Neural crest cell (in vitro differentiated cells): Measurements from ENCODE around the gene POMGNT1. TPM values are rescaled to one million over a fixed set of nuclear protein-coding genes. Genes with fewer than 3 reads are reported as not detected.

Experiments
- DNase-seq: peaks from one replicate; pipeline ENCODE4 v3.0.0; 2021; ENCODE audit warnings: low read depth, mixed read lengths, low spot score
- H3K27ac Mint-ChIP-seq: one replicate; pipeline ENCODE4 v1.8.0; 2021; ENCODE audit warnings: mild to moderate bottlenecking, mixed read lengths; ENCODE audit not compliant: unreplicated experiment
- H3K27me3 Mint-ChIP-seq: 2 replicates; pipeline ENCODE4 v1.8.0; 2021; ENCODE audit warnings: low read depth, mild to moderate bottlenecking, mixed read lengths
- H3K36me3 Mint-ChIP-seq: 2 replicates; pipeline ENCODE4 v1.8.0; 2021; ENCODE audit warnings: low read depth, mild to moderate bottlenecking, mixed read lengths
- H3K4me1 Mint-ChIP-seq: 2 replicates; pipeline ENCODE4 v1.8.0; 2021; ENCODE audit warnings: mixed read lengths
- H3K4me3 Mint-ChIP-seq: one replicate; pipeline ENCODE4 v1.8.0; 2021; ENCODE audit warnings: mild to moderate bottlenecking, mixed read lengths
- H3K9me3 Mint-ChIP-seq: 2 replicates; pipeline ENCODE4 v1.8.0; 2021; ENCODE audit warnings: mixed read lengths
- total RNA-seq: library from RNA; stranded (reverse); gene quantifications from 2 replicates; pipeline ENCODE4 v1.2.1, GENCODE V29; 2021
- TF ChIP-seq, protein P1 (sequence below): fragments of 200-600 bp; sonication (generic); conservative IDR thresholded peaks from 2 replicates; pipeline ENCODE4 v1.5.0; 2021; ENCODE audit warnings: antibody characterized with exemption, mild to moderate bottlenecking

POMGNT1 gene
- total RNA-seq, 1 donor from 2014 or later = 86.7 TPM

DNA sequence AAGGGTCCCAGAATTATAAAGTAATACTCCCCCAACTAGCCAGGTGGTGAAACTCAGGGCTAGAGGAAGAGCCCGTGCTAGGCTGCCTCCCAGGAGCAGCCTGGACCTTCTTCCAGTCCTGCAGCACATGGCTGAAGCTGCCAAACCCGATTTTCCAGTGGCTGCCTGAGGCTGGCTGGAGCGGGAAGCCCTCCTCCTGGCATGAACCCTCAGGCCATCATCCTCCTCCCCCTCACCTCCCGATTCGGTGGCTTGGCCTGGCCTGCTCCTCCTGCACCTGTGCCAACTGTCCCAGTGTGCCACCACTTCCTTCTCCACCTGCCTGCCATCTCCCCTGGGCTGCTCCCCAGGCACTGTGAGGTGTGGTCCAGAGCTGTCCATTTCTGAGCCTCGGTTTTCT, 26.4 kb downstream of the POMGNT1 start:
- no peaks in the 10 kb centered on the region for H3K9me3 Mint-ChIP-seq
- peaks cover 3% of the 10 kb centered on the region for H3K4me1 Mint-ChIP-seq
- peaks cover 4% of the 10 kb centered on the region for H3K27me3 Mint-ChIP-seq
- H3K4me3 Mint-ChIP-seq = no peak overlapping the region
- no peaks in the 10 kb centered on the region for H3K36me3 Mint-ChIP-seq
- TF ChIP-seq, protein P1, sequence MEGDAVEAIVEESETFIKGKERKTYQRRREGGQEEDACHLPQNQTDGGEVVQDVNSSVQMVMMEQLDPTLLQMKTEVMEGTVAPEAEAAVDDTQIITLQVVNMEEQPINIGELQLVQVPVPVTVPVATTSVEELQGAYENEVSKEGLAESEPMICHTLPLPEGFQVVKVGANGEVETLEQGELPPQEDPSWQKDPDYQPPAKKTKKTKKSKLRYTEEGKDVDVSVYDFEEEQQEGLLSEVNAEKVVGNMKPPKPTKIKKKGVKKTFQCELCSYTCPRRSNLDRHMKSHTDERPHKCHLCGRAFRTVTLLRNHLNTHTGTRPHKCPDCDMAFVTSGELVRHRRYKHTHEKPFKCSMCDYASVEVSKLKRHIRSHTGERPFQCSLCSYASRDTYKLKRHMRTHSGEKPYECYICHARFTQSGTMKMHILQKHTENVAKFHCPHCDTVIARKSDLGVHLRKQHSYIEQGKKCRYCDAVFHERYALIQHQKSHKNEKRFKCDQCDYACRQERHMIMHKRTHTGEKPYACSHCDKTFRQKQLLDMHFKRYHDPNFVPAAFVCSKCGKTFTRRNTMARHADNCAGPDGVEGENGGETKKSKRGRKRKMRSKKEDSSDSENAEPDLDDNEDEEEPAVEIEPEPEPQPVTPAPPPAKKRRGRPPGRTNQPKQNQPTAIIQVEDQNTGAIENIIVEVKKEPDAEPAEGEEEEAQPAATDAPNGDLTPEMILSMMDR = no peak
- peak overlapping the region; percentile 13 for H3K27ac Mint-ChIP-seq
- no peak for DNase-seq

DNA sequence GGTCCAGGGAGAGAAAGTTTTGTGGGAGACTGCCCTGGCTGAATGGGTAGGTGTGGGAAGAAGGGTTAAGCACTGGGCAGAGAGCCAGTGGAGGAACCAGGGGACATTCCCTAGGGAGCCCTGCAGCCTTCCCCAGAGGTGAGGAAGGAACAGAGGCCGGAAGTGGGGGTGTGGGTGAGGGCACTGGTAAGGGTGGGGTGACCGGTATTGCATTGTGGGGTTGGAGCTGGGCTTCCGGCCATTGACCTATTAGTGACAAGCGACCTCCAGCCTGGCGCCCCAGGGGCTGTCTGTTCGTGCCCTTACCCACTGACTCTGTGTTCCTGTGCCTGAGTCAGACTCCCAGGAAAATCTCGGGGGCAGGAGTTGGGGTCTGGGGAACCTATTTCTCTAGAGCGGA, 26.9 kb downstream of the POMGNT1 start:
- Mint-ChIP-seq H3K36me3 (no peaks in the 10 kb centered on the region), H3K4me3 (no peak overlapping the region), H3K9me3 (no peaks in the 10 kb centered on the region), H3K4me1 (no peaks in the 10 kb centered on the region), H3K27ac (no peak overlapping the region), H3K27me3 (peaks cover 4% of the 10 kb centered on the region)
- TF ChIP-seq, protein P1 = no peak
- no peak for DNase-seq

DNA sequence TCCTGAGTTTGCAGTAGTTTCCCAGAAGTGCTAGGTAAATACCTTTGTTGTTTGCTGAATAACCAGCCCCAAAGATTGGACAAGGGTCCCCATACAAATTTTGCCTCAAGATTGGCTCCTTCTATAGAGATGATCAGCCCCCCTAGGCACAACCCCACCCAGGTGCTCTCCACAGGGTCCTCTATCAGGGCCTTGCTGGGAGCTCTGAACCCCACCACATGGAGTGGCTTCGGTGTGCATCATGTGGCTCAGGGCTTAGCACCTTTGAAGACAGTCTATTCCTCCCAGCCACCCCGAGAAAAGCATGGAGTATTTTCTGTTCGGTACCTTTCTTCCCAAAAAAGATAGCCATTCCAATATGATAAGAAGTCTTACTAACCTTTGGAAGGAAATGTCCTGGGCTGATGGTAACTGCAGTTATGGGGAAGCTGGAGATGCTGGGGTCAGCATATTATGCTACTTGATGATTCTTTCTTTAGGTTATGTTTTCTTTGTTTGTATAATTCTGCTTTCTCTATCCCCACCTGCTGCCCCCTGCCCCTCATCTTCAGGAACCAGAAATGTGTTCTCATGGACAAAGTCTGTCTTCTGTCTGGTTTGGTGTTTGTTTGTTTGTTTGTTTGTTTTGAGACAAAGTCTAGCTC, 28.3 kb downstream of the POMGNT1 start:
- Mint-ChIP-seq H3K4me3 (no peak overlapping the region), H3K27me3 (peaks cover 4% of the 10 kb centered on the region), H3K36me3 (no peaks in the 10 kb centered on the region), H3K4me1 (no peaks in the 10 kb centered on the region), H3K27ac (no peak overlapping the region), H3K9me3 (no peaks in the 10 kb centered on the region)
- TF ChIP-seq, protein P1 = no peak
- no peak for DNase-seq

DNA sequence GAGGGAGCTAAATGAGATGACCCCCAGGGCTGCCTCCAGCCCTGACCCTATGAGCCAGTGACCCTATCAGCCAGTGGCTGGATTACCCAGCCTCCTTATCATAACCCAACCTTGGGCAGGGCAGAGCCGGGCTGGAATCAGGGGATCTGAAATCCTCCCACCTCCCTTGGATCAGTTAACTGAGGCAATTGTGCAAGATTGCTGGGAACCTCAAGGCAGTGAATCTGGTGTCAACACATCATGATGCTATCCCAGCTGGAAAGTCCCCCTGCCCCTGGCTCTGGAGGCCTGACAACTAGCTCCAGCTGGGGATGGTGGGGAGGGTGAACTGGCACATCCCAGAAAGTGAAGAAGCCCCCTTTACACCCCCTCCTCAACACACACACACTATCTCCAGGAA, 29.8 kb downstream of the POMGNT1 start:
- Mint-ChIP-seq H3K27me3 (peaks cover 4% of the 10 kb centered on the region), H3K27ac (no peak overlapping the region), H3K9me3 (no peaks in the 10 kb centered on the region), H3K4me1 (no peaks in the 10 kb centered on the region), H3K4me3 (no peak overlapping the region), H3K36me3 (no peaks in the 10 kb centered on the region)
- TF ChIP-seq, protein P1 = no peak
- no peak for DNase-seq

DNA sequence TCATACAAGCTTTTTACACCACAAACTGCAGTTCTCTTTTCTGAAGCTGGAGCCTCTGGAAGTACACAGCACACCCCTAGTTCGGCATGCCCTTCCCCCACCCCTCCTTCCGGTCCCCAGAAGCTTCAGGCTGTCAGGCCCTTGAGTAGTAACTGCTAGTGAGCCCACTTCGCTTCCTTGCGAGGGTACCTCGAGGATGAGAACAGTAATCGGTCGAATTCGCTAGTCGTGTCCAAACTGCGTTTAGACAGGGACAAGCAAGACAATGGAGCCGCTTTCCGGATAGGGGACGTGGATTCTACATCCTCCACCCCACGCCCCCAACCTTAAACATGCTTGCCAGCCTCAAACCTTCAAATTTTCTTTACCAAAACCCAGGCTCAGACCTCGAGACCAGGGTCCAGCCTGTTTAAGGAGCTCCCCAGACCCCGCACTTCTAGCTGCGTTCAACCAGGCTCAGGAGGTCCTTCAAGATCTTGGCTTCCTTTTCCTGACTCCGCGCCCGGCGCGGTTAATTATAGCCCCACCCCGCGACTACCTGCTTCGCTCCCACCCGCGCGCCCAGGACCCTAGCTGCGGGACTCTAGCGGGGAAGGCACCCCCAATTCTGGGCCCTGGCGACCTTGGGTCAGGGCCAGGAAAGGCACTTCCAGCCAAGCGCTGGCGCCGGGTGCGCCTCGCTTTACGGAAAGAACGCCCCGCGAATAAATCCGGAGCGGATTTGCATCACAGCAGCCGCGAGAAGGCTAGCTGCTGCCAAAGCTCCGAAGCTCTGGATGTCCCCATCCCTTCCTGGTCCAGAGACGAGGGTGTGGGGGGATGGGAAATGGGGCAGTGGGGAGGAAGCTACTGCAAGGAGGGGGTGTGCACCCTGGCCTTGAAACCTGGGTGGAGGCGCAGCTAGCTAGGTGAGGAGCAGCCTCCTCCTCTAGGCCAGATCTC, 31.4 kb downstream of the POMGNT1 start:
- no peaks in the 10 kb centered on the region for H3K36me3 Mint-ChIP-seq
- H3K27me3 Mint-ChIP-seq = peaks cover 4% of the 10 kb centered on the region
- TF ChIP-seq, protein P1 = no peak
- no peaks in the 10 kb centered on the region for H3K4me1 Mint-ChIP-seq
- peak overlapping the region; percentile 12 for H3K27ac Mint-ChIP-seq
- no peak overlapping the region for H3K4me3 Mint-ChIP-seq
- DNase-seq = no peak
- no peaks in the 10 kb centered on the region for H3K9me3 Mint-ChIP-seq
